GM12878 (cell line): ENCODE data around the gene CNGA1. TPM values are rescaled to one million over a fixed set of nuclear protein-coding genes. Genes with fewer than 3 reads are reported as not detected.
A peak's percentile ranks its signal among the peaks of the same experiment; 100 is the strongest.

Experiments
- BCL11A ChIP-seq: IDR thresholded peaks from 2 replicates; pipeline ENCODE4 v1.6.1; 2011; ENCODE audit warnings: low read depth, low read length
- CBFB ChIP-seq: IDR thresholded peaks from 2 replicates; pipeline ENCODE4 v1.6.1; 2016; ENCODE audit warnings: antibody characterized with exemption, low read depth
- CREB1 ChIP-seq: IDR thresholded peaks from 2 replicates; pipeline ENCODE4 v1.6.1; 2012; ENCODE audit warnings: low read depth, mild to moderate bottlenecking, inconsistent platforms
- CUX1 ChIP-seq: IDR thresholded peaks from 2 replicates; pipeline ENCODE4 v1.6.1; 2012; ENCODE audit warnings: improper control_type of control experiment, low read depth, low read length; ENCODE audit not compliant: insufficient replicate concordance
- FOXK2 ChIP-seq: fragments of 450-650 bp; IDR thresholded peaks from 2 replicates; pipeline ENCODE4 v1.6.1; 2017; ENCODE audit warnings: mild to moderate bottlenecking, moderate library complexity
- JUNB ChIP-seq: IDR thresholded peaks from 2 replicates; pipeline ENCODE4 v1.6.1; 2016; ENCODE audit warnings: antibody characterized with exemption, mild to moderate bottlenecking
- MTA3 ChIP-seq: IDR thresholded peaks from 2 replicates; pipeline ENCODE4 v1.6.1; 2012; ENCODE audit warnings: low read length, inconsistent platforms, borderline replicate concordance
- MXI1 ChIP-seq: fragments of 150-350 bp; IDR thresholded peaks from 2 replicates; pipeline ENCODE4 v1.6.1; 2011; ENCODE audit warnings: low read depth, mild to moderate bottlenecking, inconsistent platforms, low read length, improper control_type of control experiment
- NR2C1 ChIP-seq: fragments of 450-650 bp; IDR thresholded peaks from 2 replicates; pipeline ENCODE4 v1.6.1; 2017; ENCODE audit warnings: antibody characterized with exemption, mild to moderate bottlenecking, moderate library complexity
- NRF1 ChIP-seq: conservative IDR thresholded peaks from 2 replicates; pipeline ENCODE4 v1.6.1; 2011; ENCODE audit warnings: mild to moderate bottlenecking, low read depth, low read length, improper control_type of control experiment
- PKNOX1 ChIP-seq: fragments of 450-650 bp; IDR thresholded peaks from 2 replicates; pipeline ENCODE4 v1.6.1; 2016; ENCODE audit warnings: mild to moderate bottlenecking
- RBBP5 ChIP-seq: fragments of 200-600 bp; sonication (generic); conservative IDR thresholded peaks from 2 replicates; pipeline ENCODE4 v1.6.1; 2016
- RFX5 ChIP-seq: IDR thresholded peaks from 2 replicates; pipeline ENCODE4 v1.6.1; 2011; ENCODE audit warnings: low read depth, low read length, improper control_type of control experiment
- SKIL ChIP-seq: fragments of 450-650 bp; IDR thresholded peaks from 2 replicates; pipeline ENCODE4 v1.6.1; 2017; ENCODE audit warnings: mild to moderate bottlenecking, low read depth, inconsistent platforms; ENCODE audit not compliant: poor library complexity, severe bottlenecking
- SMAD1 ChIP-seq: fragments of 450-650 bp; IDR thresholded peaks from 2 replicates; pipeline ENCODE4 v1.6.1; 2018; ENCODE audit warnings: mild to moderate bottlenecking, low read depth; ENCODE audit not compliant: partially characterized antibody
- TCF12 ChIP-seq: IDR thresholded peaks from 2 replicates; pipeline ENCODE4 v1.6.1; 2011; ENCODE audit warnings: low read depth, mild to moderate bottlenecking, low read length
- ZBED1 ChIP-seq: IDR thresholded peaks from 2 replicates; pipeline ENCODE4 v1.6.1; 2016; ENCODE audit warnings: borderline replicate concordance
- polyA plus RNA-seq, 11 experiments: library from polyadenylated mRNA; depleted of rRNA in 4 of 11; unstranded in 6 of 11; stranded (reverse) in 5 of 11; fragments of >200 nt; fragmentation: Nextera tagmentation in 4 of 11; fragmentation: Illumina TruSeq in 1 of 11; extraction: Ambion mirVana in 4 of 11; extraction: Trizol in 1 of 11; gene quantifications; 1 replicate in 1 of 11; 2 replicates in 10 of 11; pipeline versions ENCODE4 v1.2.1 to v1.2.3, GENCODE V29; 2011 to 2016; ENCODE audit warnings: inconsistent platforms in 2 of 11, missing spikeins in 2 of 11, low read depth in 1 of 11
- total RNA-seq, 4 experiments: library from RNA; depleted of rRNA in 3 of 4; stranded (reverse); fragments of >200 nt in 3 of 4; fragmentation: Illumina TruSeq in 1 of 4; extraction: Trizol in 1 of 4; gene quantifications; 2 replicates each; pipeline versions ENCODE4 v1.2.1 to v1.2.3, GENCODE V29; 2013 to 2021
- TF ChIP-seq, protein P1 (sequence below): IDR thresholded peaks from 2 replicates; pipeline ENCODE4 v1.6.1; 2011; ENCODE audit warnings: low read depth, mild to moderate bottlenecking, low read length, moderate library complexity, borderline replicate concordance; ENCODE audit errors: extremely low read depth
- TF ChIP-seq, protein P2 (sequence below): fragments of 450-650 bp; IDR thresholded peaks from 2 replicates; pipeline ENCODE4 v1.6.1; 2017; ENCODE audit warnings: low read depth, mild to moderate bottlenecking, moderate library complexity

CNGA1 gene
- total and polyA plus RNA-seq, 10 of the 15 experiments (the other 5 are each of a cell fraction or from before 2014, with no cell fraction given): 0.38 to 14.2 (median 5.1) TPM

- peak; percentile 51 for TF ChIP-seq CUX1
- peak; percentile 62; the same call in 1 of the 2 replicates for TF ChIP-seq CREB1
- TF ChIP-seq BCL11A: peak; percentile 99
- TF ChIP-seq RBBP5: no peak
- TF ChIP-seq CBFB: peak; percentile 99
- TF ChIP-seq PKNOX1: peak; percentile 92
- TF ChIP-seq FOXK2: no peak
- TF ChIP-seq SMAD1: no peak
- peak; percentile 87 for TF ChIP-seq JUNB
- TF ChIP-seq NR2C1: no peak
- peak; percentile 56; the same call in 1 of the 2 replicates for TF ChIP-seq MXI1
- TF ChIP-seq NRF1: no peak
- TF ChIP-seq, protein P1, sequence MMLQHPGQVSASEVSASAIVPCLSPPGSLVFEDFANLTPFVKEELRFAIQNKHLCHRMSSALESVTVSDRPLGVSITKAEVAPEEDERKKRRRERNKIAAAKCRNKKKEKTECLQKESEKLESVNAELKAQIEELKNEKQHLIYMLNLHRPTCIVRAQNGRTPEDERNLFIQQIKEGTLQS: no peak
- no peak for TF ChIP-seq RFX5
- peak; percentile 97 for TF ChIP-seq MTA3
- TF ChIP-seq SKIL: peak; percentile 92
- peak; percentile 96; the same call in 1 of the 2 replicates for TF ChIP-seq ZBED1
- peak; percentile 81 for TF ChIP-seq TCF12
- TF ChIP-seq, protein P2, sequence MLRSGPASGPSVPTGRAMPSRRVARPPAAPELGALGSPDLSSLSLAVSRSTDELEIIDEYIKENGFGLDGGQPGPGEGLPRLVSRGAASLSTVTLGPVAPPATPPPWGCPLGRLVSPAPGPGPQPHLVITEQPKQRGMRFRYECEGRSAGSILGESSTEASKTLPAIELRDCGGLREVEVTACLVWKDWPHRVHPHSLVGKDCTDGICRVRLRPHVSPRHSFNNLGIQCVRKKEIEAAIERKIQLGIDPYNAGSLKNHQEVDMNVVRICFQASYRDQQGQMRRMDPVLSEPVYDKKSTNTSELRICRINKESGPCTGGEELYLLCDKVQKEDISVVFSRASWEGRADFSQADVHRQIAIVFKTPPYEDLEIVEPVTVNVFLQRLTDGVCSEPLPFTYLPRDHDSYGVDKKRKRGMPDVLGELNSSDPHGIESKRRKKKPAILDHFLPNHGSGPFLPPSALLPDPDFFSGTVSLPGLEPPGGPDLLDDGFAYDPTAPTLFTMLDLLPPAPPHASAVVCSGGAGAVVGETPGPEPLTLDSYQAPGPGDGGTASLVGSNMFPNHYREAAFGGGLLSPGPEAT: peak; percentile 89
Observed at GRCh38 chr4:48047421-48047844, 31.0 kb upstream of the CNGA1 start (continued).
